H9 (cell line): Measurements from ENCODE around the gene OR6K3. TPM values are rescaled to one million over a fixed set of nuclear protein-coding genes. Genes with fewer than 3 reads are reported as not detected.

ENCODE experiments used
- DNase-seq: peaks from one replicate; pipeline ENCODE4 v3.0.0-alpha.2; 2017
- H2AFZ ChIP-seq: one replicate; pipeline ENCODE4 v1.6.1; 2013; ENCODE audit warnings: mild to moderate bottlenecking, low read length, control low read depth, moderate library complexity
- H2AK5ac ChIP-seq: 2 replicates; pipeline ENCODE4 v1.6.1; 2013; ENCODE audit warnings: low read length, control low read depth, mixed read lengths; ENCODE audit not compliant: insufficient read length
- H2BK120ac ChIP-seq: one replicate; pipeline ENCODE4 v1.6.1; 2013; ENCODE audit warnings: low read depth, mild to moderate bottlenecking, low read length, control low read depth, inconsistent platforms; ENCODE audit not compliant: poor library complexity, severe bottlenecking
- H2BK12ac ChIP-seq: 2 replicates; pipeline ENCODE4 v1.6.1; 2013; ENCODE audit warnings: low read length, control low read depth, mixed read lengths, low read depth; ENCODE audit not compliant: insufficient read length
- H2BK15ac ChIP-seq: 2 replicates; pipeline ENCODE4 v1.6.1; 2013; ENCODE audit warnings: low read depth, low read length, control low read depth
- H2BK20ac ChIP-seq: one replicate; pipeline ENCODE4 v1.6.1; 2013; ENCODE audit warnings: low read depth, mild to moderate bottlenecking, low read length, control low read depth, inconsistent platforms; ENCODE audit not compliant: poor library complexity, severe bottlenecking
- H2BK5ac ChIP-seq: 2 replicates; pipeline ENCODE4 v1.6.1; 2013; ENCODE audit warnings: low read length, control low read depth, mixed read lengths; ENCODE audit not compliant: insufficient read length
- H3K14ac ChIP-seq: 2 replicates; pipeline ENCODE4 v1.6.1; 2013; ENCODE audit warnings: low read length, control low read depth; ENCODE audit not compliant: insufficient read depth
- H3K18ac ChIP-seq: 2 replicates; pipeline ENCODE4 v1.6.1; 2013; ENCODE audit warnings: low read depth, mild to moderate bottlenecking, mixed read lengths, low read length, control low read depth; ENCODE audit not compliant: insufficient read length
- H3K23ac ChIP-seq: 2 replicates; pipeline ENCODE4 v1.6.1; 2013; ENCODE audit warnings: low read length, control low read depth, mixed read lengths, low read depth; ENCODE audit not compliant: insufficient read length
- H3K23me2 ChIP-seq: 2 replicates; pipeline ENCODE4 v1.6.1; 2013; ENCODE audit warnings: low read depth, mild to moderate bottlenecking, mixed read lengths, low read length, control low read depth; ENCODE audit not compliant: insufficient read length, poor library complexity, severe bottlenecking
- H3K27ac ChIP-seq: 2 replicates; pipeline ENCODE4 v1.5.1; 2013; ENCODE audit warnings: low read length, control low read depth, mixed read lengths, low read depth; ENCODE audit not compliant: insufficient read length
- H3K27me3 ChIP-seq: 2 replicates; pipeline ENCODE4 v1.6.1; 2013; ENCODE audit warnings: low read length, control low read depth, inconsistent platforms; ENCODE audit not compliant: insufficient read depth
- H3K4ac ChIP-seq: 2 replicates; pipeline ENCODE4 v1.6.1; 2013; ENCODE audit warnings: low read depth, mild to moderate bottlenecking, control low read depth, inconsistent platforms, low read length, moderate library complexity
- H3K4me1 ChIP-seq: 2 replicates; pipeline ENCODE4 v1.6.1; 2013; ENCODE audit warnings: low read length, control low read depth, inconsistent platforms; ENCODE audit not compliant: insufficient read depth
- H3K4me2 ChIP-seq: 2 replicates; pipeline ENCODE4 v1.6.1; 2013; ENCODE audit warnings: low read length, control low read depth, mixed read lengths; ENCODE audit not compliant: insufficient read length, insufficient read depth
- H3K56ac ChIP-seq: 2 replicates; pipeline ENCODE4 v1.6.1; 2013; ENCODE audit warnings: low read depth, mild to moderate bottlenecking, mixed read lengths, low read length, control low read depth; ENCODE audit not compliant: insufficient read length
- H3K79me1 ChIP-seq: 2 replicates; pipeline ENCODE4 v1.6.1; 2013; ENCODE audit warnings: low read depth, mild to moderate bottlenecking, moderate library complexity, low read length, control low read depth, inconsistent platforms; ENCODE audit not compliant: insufficient read depth, poor library complexity, severe bottlenecking
- H3K79me2 ChIP-seq: 2 replicates; pipeline ENCODE4 v1.6.1; 2013; ENCODE audit warnings: low read length, control low read depth, inconsistent platforms; ENCODE audit not compliant: insufficient read depth
- H3K9ac ChIP-seq: 2 replicates; pipeline ENCODE4 v1.6.1; 2013; ENCODE audit warnings: low read length, control low read depth, mixed read lengths; ENCODE audit not compliant: insufficient read length; ENCODE audit errors: extremely low read depth
- H3K9me3 ChIP-seq: one replicate; pipeline ENCODE4 v1.6.1; 2013; ENCODE audit warnings: low read depth, low read length, inconsistent platforms; ENCODE audit not compliant: control insufficient read depth
- H3T11ph ChIP-seq: one replicate; pipeline ENCODE4 v1.6.1; 2013; ENCODE audit warnings: mild to moderate bottlenecking, low read length, control low read depth, inconsistent platforms
- H4K20me1 ChIP-seq: one replicate; pipeline ENCODE4 v1.6.1; 2013; ENCODE audit not compliant: control insufficient read depth, insufficient read length, insufficient read depth
- H4K5ac ChIP-seq: 2 replicates; pipeline ENCODE4 v1.6.1; 2013; ENCODE audit warnings: low read depth, mild to moderate bottlenecking, mixed read lengths, low read length, control low read depth; ENCODE audit not compliant: insufficient read length
- H4K8ac ChIP-seq: replicated peaks from 2 replicates; pipeline ENCODE4 v1.6.1; 2013; ENCODE audit warnings: low read length, control low read depth, mixed read lengths, low read depth; ENCODE audit not compliant: insufficient read length
- H4K91ac ChIP-seq: 2 replicates; pipeline ENCODE4 v1.6.1; 2013; ENCODE audit warnings: low read depth, mild to moderate bottlenecking, moderate library complexity, mixed read lengths, low read length, control low read depth; ENCODE audit not compliant: insufficient read length
- H3K27ac Mint-ChIP-seq, 3 experiments: 2 replicates in 2 of 3; 3 replicates in 1 of 3; pipeline ENCODE4 v1.8.0; 2020 to 2021; ENCODE audit warnings: mixed read lengths in 3 of 3, mild to moderate bottlenecking in 1 of 3, moderate library complexity in 1 of 3
- H3K27me3 Mint-ChIP-seq: 2 replicates; pipeline ENCODE4 v1.8.0; 2021; ENCODE audit warnings: low read depth, mild to moderate bottlenecking, moderate library complexity, mixed read lengths
- H3K36me3 Mint-ChIP-seq, 3 experiments: 2 replicates in 2 of 3; 3 replicates in 1 of 3; pipeline ENCODE4 v1.8.0; 2020 to 2021; ENCODE audit warnings: low read depth in 3 of 3, mixed read lengths in 3 of 3; ENCODE audit not compliant: insufficient read depth in 1 of 3
- H3K4me1 Mint-ChIP-seq, 2 experiments: 2 replicates each; pipeline ENCODE4 v1.8.0; 2020; ENCODE audit warnings: mixed read lengths in 2 of 2
- H3K4me3 Mint-ChIP-seq, 2 experiments: 2 replicates in 1 of 2; 3 replicates in 1 of 2; pipeline ENCODE4 v1.8.0; 2020 to 2021; ENCODE audit warnings: mild to moderate bottlenecking in 2 of 2, mixed read lengths in 2 of 2, moderate library complexity in 1 of 2
- H3K9me3 Mint-ChIP-seq, 2 experiments: 2 replicates in 1 of 2; 3 replicates in 1 of 2; pipeline ENCODE4 v1.8.0; 2020; ENCODE audit warnings: mild to moderate bottlenecking in 2 of 2, mixed read lengths in 2 of 2, moderate library complexity in 1 of 2
- CTCF ChIP-seq: fragments of 200-600 bp; sonication (generic); conservative IDR thresholded peaks from 3 replicates; pipeline ENCODE4 v1.8.0; 2021; ENCODE audit warnings: antibody characterized with exemption, mild to moderate bottlenecking
- WGBS: extraction: QIAGEN DNeasy Blood & Tissue Kit; methylation state at CpG from one replicate; pipeline ENCODE4 v1.1.7; 2013; ENCODE audit warnings: missing lambda C conversion rate, low lambda C conversion rate, mixed read lengths; ENCODE audit not compliant: insufficient read length; ENCODE audit errors: extremely low coverage; 5-methylcytosine and 5-hydroxymethylcytosine counted together
- total RNA-seq: library from RNA; stranded (reverse); gene quantifications from 2 replicates; pipeline ENCODE4 v1.2.1, GENCODE V29; 2021

The OR6K3 gene
- total RNA-seq, 1 experiment from 2014 or later: not detected

GRCh38 chr1:158731707-158732106, 11.2 kb upstream of the OR6K3 start:
- H3K18ac ChIP-seq: no peak overlapping the region
- no peaks in the 10 kb centered on the region for H4K20me1 ChIP-seq
- H3K23ac ChIP-seq: no peak overlapping the region
- H3K56ac ChIP-seq: no peak overlapping the region
- H4K8ac ChIP-seq: no peak overlapping the region
- no peaks in the 10 kb centered on the region for H3K79me2 ChIP-seq
- no peak overlapping the region for H3K9ac ChIP-seq
- no peak overlapping the region for H2AK5ac ChIP-seq
- H4K91ac ChIP-seq: no peak overlapping the region
- no peak overlapping the region for H3T11ph ChIP-seq
- no peak overlapping the region for H2BK15ac ChIP-seq
- H3K27me3 Mint-ChIP-seq: no peaks in the 10 kb centered on the region; the same call in 1 of the 2 replicates
- H3K9me3 Mint-ChIP-seq: no peaks in the 10 kb centered on the region
- no peak overlapping the region; a peak in 1 of 7 replicates for H3K27ac Mint-ChIP-seq
- no peak overlapping the region for H3K4me2 ChIP-seq
- no peak overlapping the region for H3K4ac ChIP-seq
- H2BK120ac ChIP-seq: no peak overlapping the region
- DNase-seq: no peak
- no peaks in the 10 kb centered on the region for H3K27me3 ChIP-seq
- H3K23me2 ChIP-seq: no peaks in the 10 kb centered on the region
- no peaks in the 10 kb centered on the region for H3K4me1 ChIP-seq
- no peaks in the 10 kb centered on the region for H3K79me1 ChIP-seq
- H4K5ac ChIP-seq: no peak overlapping the region
- no peak overlapping the region for H2BK12ac ChIP-seq
- H2BK5ac ChIP-seq: no peak overlapping the region
- H3K4me3 Mint-ChIP-seq: no peak overlapping the region
- H3K36me3 Mint-ChIP-seq: no peaks in the 10 kb centered on the region
- no peak overlapping the region for H3K14ac ChIP-seq
- H2BK20ac ChIP-seq: no peak overlapping the region
- no peaks in the 10 kb centered on the region for H3K9me3 ChIP-seq
- no CpG with 5 or more reads among the region's 4 CpGs for WGBS
- no peak overlapping the region for H2AFZ ChIP-seq
- no peak for TF ChIP-seq CTCF
- H3K27ac ChIP-seq: no peak overlapping the region
- no peaks in the 10 kb centered on the region for H3K4me1 Mint-ChIP-seq
